A673 (cell line): ENCODE results near the gene MAN1A2.

ENCODE experiments used
- EZH2 ChIP-seq: fragments of 200-600 bp; sonication (generic); IDR thresholded peaks from 2 replicates; pipeline ENCODE4 v1.6.1; 2017; ENCODE audit warnings: borderline replicate concordance, low read depth, mild to moderate bottlenecking, mixed read lengths, antibody characterized with exemption, low read length; ENCODE audit not compliant: poor library complexity, severe bottlenecking
- TF ChIP-seq, protein P1 (sequence below): fragments of 300-800, 200-600 bp; sonication (generic); conservative IDR thresholded peaks from 2 replicates; pipeline ENCODE4 v1.5.1; 2017; ENCODE audit warnings: low read depth, mild to moderate bottlenecking, antibody characterized with exemption, low read length, moderate library complexity, mixed read lengths

- TF ChIP-seq, protein P1, sequence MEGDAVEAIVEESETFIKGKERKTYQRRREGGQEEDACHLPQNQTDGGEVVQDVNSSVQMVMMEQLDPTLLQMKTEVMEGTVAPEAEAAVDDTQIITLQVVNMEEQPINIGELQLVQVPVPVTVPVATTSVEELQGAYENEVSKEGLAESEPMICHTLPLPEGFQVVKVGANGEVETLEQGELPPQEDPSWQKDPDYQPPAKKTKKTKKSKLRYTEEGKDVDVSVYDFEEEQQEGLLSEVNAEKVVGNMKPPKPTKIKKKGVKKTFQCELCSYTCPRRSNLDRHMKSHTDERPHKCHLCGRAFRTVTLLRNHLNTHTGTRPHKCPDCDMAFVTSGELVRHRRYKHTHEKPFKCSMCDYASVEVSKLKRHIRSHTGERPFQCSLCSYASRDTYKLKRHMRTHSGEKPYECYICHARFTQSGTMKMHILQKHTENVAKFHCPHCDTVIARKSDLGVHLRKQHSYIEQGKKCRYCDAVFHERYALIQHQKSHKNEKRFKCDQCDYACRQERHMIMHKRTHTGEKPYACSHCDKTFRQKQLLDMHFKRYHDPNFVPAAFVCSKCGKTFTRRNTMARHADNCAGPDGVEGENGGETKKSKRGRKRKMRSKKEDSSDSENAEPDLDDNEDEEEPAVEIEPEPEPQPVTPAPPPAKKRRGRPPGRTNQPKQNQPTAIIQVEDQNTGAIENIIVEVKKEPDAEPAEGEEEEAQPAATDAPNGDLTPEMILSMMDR = no peak
- no peak for TF ChIP-seq EZH2
Observed at GRCh38 chr1:117392771-117393170, 25.5 kb downstream of the MAN1A2 start.
